RCC 7860 (cell line): ENCODE data around the gene MDN1.
"Not testable (repeated sequence)": the region's sequence is repeated elsewhere in the genome, so short reads cannot be mapped to it uniquely, and the experiment has no call there.

ENCODE experiments used
- DNase-seq: peaks from one replicate; pipeline ENCODE4 v3.0.0-alpha.2; 2015; ENCODE audit warnings: low spot score
- FAIRE-seq: peaks from 2 replicates; lab custom pipeline; 2012; peaks lifted over from hg19 to GRCh38; lab: Jason Lieb, UNC

The MDN1 gene

DNA sequence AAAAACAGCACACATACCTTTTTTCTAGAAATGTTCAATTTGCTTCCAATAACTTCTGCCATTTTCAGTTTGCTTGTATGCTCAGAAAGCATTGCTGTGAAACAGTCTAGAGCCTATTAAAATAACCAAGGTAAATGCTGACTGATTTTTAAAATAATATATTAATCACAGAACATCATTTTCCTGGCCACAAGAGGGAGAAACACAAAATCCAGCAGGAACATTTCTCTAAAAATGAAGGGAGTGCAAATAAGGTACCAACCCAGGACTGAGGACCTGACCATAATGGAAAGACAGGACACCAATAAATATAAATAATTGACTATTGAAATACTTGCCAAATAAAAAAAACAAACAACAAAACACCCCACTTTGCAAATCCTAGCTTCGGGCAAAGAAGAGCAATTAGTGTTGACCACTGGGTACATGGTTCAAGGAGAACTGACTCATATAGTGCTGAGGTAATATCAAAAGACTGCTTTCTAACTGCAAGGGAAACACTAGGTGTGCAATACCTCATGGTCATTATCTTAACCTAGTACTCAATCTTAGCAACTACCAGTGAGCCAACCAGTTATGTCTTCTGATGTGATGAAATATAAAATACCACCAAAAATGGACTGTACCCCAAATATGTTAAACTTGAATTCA, 42.9 kb downstream of the MDN1 start:
- DNase-seq = no peak
- no peak for FAIRE-seq

DNA sequence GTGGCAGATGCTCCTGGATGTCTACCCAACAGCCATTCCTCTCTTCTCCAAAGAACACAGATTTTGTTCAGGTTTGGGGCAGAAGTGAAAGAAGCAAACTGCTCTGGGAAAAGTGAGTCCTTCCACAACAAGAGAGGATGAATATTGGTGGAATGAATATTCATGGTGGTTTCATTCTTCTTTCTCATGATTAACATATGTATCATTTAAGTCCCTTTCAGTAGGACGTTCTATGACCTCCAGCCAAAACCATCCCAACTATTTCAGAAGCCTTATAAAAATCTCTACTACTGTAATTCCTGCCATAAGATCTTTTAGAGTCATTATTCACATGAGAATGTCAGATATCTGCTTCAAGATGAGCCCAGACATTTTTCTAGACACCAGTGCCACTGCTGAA, 44.4 kb downstream of the MDN1 start:
- DNase-seq (no peak), FAIRE-seq (no peak)

- FAIRE-seq = no peak
- no peak for DNase-seq
These were observed 50.0 kb downstream of the MDN1 start for GRCh38 chr6:89769572-89769971.

DNA sequence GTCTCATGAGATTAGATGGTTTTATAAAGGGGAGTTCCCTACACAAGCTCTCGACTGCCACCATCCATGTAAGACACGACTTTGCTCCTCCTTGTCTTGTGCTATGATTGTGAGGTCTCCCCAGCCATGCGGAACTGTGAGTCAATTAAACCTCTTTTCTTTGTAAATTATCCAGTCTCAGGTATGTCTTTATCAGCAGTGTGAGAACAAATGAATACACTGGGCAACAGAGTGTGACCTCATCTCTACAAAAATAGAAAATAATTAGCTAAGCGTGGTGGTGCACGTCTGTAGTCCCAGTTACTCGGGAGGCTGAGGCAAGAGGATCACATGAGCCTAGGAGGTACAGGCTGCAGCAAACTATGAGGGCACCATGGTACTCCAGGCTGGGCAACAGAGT, 51.3 kb downstream of the MDN1 start:
- DNase-seq (no peak), FAIRE-seq (no peak)

GRCh38 chr6:89763550-89763949, 56.0 kb downstream of the MDN1 start:
- DNase-seq (no peak), FAIRE-seq (no peak)

DNA sequence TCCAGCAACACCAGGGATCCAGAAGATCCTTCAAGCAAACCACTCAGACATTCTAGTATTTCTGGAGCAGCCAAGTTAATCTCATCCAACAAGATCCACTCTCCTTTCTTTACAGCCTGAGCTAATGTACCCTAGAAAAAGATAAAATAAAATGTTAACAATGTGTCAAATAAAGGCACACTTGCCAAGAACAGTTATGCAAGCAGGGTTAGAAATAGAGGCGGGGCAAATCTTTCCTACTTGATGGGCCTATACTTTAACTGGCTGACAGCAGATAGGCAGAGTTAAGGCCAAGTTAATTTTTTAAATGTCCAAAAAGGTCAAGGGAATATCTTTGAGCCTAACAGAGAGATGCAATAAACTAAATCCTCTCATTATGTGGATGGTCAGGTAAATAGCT, 60.8 kb downstream of the MDN1 start:
- FAIRE-seq (no peak), DNase-seq (no peak)

- FAIRE-seq = no peak
- DNase-seq = no peak
These were observed 69.3 kb downstream of the MDN1 start for GRCh38 chr6:89750338-89750737.

DNA sequence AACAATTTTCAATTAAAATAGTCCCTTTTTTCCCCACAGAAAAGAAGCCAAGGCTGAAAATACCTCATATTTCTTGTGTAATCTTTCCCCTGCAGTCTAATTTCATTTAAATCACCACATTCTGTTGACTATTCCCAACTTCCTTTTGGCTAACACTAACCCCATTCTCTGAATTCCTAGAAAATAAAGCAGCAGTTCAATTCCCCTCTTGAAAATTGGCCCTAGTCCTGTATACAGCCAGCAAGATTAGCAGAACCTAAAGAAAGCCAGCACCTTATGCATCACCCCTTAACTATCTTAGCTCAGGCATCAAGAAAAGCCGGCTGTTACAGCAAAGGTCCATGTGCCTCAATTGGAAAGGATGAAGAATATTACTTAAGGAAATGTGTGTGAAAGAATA, 69.7 kb downstream of the MDN1 start:
- DNase-seq (no peak), FAIRE-seq (no peak)

- DNase-seq (no peak), FAIRE-seq (no peak)
These were observed 73.9 kb downstream of the MDN1 start for GRCh38 chr6:89745716-89746115.

- DNase-seq (no peak), FAIRE-seq (no peak)
These were observed 74.5 kb downstream of the MDN1 start for GRCh38 chr6:89745096-89745495.

GRCh38 chr6:89736893-89737292, 82.7 kb downstream of the MDN1 start:
- FAIRE-seq (no peak), DNase-seq (no peak)

DNA sequence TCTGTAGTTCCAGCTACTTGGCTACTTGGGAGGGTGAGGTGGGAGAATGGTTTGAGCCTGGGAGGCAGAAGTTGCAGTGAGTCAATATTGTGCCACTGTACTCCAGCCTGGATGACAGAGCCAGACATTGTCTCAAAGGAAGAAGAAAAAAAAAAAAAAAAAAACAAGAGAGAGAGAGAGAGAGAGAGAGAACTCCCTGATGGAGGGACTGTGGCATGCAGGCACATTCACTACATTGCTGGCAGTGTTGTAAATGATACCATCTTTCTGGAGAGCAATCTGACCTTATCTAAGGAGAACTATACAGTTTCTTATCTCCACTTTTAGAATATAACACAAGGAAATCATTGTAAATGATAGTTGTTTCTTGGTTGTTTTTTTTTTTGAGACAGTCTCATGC, 85.1 kb downstream of the MDN1 start:
- FAIRE-seq (no peak), DNase-seq (no peak)

DNA sequence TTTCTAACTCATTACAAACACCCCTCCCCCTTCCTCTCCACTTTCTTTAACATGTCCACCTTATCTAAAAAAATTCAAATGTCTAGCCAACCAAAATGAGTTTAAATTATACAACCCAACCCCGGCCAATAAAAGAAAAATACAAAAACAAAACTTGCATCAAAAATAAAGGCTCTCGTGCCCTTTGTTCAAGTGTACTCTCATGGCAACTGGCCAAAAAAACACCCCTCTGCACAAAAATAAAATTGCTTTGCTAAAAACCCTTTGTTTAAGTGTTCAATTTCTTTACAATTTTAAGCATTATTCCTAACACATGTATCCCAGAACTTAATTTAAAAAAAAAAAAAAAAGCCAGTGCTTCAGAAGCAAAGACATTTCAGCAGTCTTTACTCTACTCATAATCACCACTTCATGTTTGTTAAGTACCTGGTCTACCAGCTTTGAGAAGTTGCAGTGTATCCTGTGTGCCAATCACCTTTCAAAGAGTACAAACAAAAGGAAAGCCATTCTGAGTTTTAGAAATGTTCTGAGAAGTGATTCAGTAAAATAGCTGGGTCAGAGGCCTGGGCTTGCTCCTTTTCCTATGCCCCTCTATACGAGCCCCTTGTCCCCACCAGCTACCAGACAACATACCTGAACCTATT, 87.5 kb downstream of the MDN1 start:
- DNase-seq = no peak
- FAIRE-seq = no peak

- not testable (repeated sequence) for FAIRE-seq, DNase-seq
These were observed 88.3 kb downstream of the MDN1 start for GRCh38 chr6:89731262-89731661.

DNA sequence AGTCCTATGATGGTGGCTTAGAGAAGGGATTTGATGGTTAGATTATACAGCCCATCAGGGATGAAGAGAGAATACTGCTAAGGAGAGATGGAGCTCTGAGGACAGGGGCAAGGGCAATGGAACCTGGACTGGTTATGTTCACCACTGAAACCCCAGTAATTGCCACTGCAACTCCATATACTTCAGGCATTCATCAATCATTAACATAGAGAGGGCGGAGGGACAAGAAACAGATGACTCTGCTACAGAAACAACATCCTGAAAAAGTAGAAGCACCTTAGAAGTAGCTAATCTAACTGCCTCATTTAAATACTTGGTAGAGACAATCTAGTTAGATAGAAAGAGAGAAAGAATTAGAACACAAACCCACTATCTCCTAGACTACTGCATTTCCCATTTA, 89.8 kb downstream of the MDN1 start:
- DNase-seq = no peak
- FAIRE-seq = no peak

DNA sequence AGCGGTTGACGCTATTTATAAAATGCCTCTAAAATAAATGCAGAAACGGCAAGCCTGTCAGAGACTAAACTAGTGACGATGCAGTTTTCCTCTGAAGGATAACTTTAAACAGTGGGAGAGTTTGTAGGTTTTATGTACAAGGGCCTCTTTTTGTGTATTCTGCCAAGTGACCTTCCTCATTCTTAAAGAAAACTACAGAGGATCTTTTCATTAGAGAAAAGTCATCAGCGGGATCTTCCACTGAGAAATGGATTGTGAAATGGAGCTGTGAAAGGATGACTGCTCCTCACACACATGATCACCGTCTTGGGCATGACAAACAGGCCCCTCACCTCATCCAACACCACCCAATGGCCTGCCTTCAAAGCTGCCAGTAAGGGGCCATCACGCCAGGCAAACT, 92.1 kb downstream of the MDN1 start:
- FAIRE-seq (no peak), DNase-seq (no peak)

DNA sequence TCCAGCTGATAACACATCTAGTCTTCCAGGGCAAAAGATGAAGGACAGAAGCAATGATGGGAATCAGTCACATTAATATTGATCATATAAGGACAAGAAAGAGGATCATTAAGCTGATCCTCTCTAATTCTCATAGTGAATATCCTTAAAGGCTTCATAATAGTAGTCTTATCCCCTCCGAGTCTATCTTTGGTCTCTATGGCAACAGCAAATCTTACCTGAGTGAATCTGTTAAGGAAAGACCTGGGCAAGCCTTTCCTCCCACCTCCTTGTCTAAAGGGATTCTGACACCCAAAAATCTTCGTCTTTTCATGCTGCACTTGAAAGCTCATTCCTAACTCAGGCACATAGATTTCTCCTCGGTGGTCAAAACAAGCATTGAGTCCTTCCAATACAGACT, 94.6 kb downstream of the MDN1 start:
- FAIRE-seq (no peak), DNase-seq (no peak)

DNA sequence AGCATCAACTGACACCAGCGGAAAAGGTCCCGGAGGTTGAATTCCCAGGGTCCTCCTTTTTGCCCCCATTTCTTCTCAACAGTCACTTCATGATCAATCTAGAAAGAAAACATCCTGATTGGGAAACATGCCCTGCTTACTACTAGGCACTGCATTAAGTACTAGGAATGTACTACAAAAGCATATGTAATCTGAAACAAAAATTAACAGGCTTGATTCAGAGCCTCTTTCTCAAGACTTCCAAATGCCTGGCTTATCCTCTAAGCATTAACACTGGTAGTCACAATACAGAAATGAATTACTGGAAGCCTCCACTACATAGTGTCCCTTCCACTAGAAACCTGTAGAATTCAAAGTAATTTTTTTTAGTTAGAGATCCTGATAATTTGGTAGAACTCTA, 96.5 kb downstream of the MDN1 start:
- no peak for FAIRE-seq

GRCh38 chr6:89716532-89716931, 103.1 kb downstream of the MDN1 start:
- FAIRE-seq (no peak), DNase-seq (no peak)

More for the DNA sequence above, 96.5 kb downstream of the MDN1 start:
- no peak for DNase-seq

- no peak for FAIRE-seq
- DNase-seq = no peak
These were observed 107.8 kb downstream of the MDN1 start for GRCh38 chr6:89711801-89712200.

GRCh38 chr6:89708316-89708715, 111.3 kb downstream of the MDN1 start:
- DNase-seq = no peak
- FAIRE-seq = no peak

DNA sequence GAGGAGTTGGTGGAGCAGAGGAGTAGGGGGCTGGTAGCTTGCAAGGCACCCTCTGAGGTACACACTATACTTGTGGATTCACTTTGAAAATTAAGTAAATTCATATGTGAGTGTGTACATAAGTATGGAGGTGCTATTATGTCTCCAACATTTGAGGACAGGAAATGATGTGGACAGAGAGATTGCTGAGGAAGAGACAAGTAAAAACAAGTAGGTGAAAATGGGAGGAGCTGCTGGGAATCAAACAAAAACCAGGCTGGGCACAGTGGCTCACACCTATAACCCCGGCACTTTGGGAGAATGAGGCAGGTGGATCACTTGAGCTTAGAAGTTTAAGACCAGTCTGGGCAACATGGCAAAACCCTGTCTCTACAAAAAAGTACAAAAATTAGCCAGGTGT, 111.8 kb downstream of the MDN1 start:
- no peak for DNase-seq
- FAIRE-seq = no peak

DNA sequence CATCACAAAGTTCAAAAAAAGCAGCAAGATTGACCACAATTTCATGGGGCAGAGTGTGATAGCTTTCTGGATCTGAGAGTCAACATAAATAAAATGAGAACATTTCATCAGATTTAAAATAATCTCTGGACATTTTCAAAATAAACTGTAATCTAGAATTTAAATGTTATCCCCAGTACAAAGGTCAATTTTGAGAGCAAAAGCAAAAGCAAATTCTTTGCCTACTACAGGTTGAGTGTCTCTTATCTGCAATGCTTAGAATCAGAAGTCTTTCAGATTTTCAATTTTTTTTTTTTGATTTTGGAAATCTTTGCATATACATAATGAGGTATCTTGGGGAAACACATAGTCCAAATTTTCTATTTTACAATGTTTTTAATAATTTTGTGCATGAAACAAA, 113.5 kb downstream of the MDN1 start:
- DNase-seq (no peak), FAIRE-seq (no peak)
